Fibroblast of mammary gland (primary cell): ENCODE data around the gene TTF2.

Experiments used
- DNase-seq: peaks from one replicate; pipeline ENCODE4 v3.0.0-alpha.2; 2010; ENCODE audit warnings: low read depth
- H3K4me3 ChIP-seq: 2 replicates; pipeline ENCODE4 v1.5.1; 2011; ENCODE audit warnings: low read depth, mild to moderate bottlenecking, low read length, moderate library complexity; ENCODE audit not compliant: control insufficient read depth
- CTCF ChIP-seq: conservative IDR thresholded peaks from 2 replicates; pipeline ENCODE4 v1.5.1; 2011; ENCODE audit warnings: low read depth, low read length, inconsistent platforms; ENCODE audit not compliant: control insufficient read depth, insufficient read depth

TTF2 gene

GRCh38 chr1:117143172-117143571 is 83.0 kb downstream of the TTF2 start:
- H3K4me3 ChIP-seq, result no peak overlapping the region
- TF ChIP-seq CTCF, result no peak
- no peak for DNase-seq

GRCh38 chr1:117143871-117144270 is 83.7 kb downstream of the TTF2 start:
- H3K4me3 ChIP-seq, result no peak overlapping the region
- DNase-seq, result no peak
- no peak for TF ChIP-seq CTCF

- TF ChIP-seq CTCF, result no peak
- H3K4me3 ChIP-seq, result no peak overlapping the region
- DNase-seq, result no peak
These were observed 85.9 kb downstream of the TTF2 start for GRCh38 chr1:117146072-117146471.

- TF ChIP-seq CTCF, result no peak
- DNase-seq, result peak; percentile 92
- H3K4me3 ChIP-seq, result no peak overlapping the region
These were observed 86.6 kb downstream of the TTF2 start for GRCh38 chr1:117146575-117147340.

- no peak for TF ChIP-seq CTCF
- no peak for DNase-seq
- no peak overlapping the region for H3K4me3 ChIP-seq
These were observed 87.3 kb downstream of the TTF2 start for GRCh38 chr1:117147341-117147831.

- no peak for DNase-seq
- TF ChIP-seq CTCF, result no peak
- H3K4me3 ChIP-seq, result no peak overlapping the region
These were observed 87.9 kb downstream of the TTF2 start for GRCh38 chr1:117147856-117148588.
